Measurements from ENCODE around the gene PIK3R4.

PIK3R4 gene

DNA sequence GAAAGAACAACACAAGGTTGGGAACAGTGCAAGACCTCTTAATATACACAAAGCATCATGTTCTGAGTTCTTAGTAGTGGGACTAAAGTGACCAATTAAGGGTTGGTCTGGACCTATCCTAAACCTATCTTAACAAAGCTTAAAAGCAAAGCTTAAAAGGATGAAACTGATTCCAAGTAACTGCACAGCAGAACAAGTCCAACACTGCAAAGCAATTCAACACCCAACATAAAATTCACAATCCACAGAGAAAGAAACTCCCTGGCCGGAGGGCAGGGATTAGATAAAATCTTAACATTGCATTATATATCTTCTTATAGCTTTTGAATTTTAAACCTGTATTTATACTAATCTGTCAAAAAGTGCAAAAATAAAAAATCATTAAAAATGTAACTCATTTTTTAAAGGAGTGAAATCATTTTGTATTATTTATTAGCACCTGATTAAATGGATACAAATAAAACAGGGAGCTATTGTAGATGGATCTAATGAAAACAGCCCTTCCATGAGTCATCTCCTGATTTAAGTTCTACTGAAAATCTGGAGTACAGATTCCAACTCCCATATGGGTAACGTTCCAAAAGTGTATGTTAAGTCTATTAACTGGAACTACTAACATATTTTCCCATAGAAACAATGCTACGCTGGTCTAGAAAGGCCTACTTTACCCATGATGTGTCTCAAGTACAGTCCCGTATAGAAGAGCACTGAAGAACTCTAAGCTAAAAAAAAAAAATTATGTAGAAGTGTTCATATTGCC lies 34.9 kb downstream of the PIK3R4 start:
- Mint-ChIP-seq H3K27ac (peak overlapping the region in 2 of 3 experiments; percentile 21 to 52), H3K36me3 (ENCODE audit: low read depth) (peaks cover 54% of the 10 kb centered on the region), H3K9me3 (no peaks in the 10 kb centered on the region), H3K4me1 (no peaks in the 10 kb centered on the region), H3K27me3 (ENCODE audit: low read depth) (no peaks in the 10 kb centered on the region), H3K4me3 (no peak overlapping the region)
- TF ChIP-seq, protein P1, sequence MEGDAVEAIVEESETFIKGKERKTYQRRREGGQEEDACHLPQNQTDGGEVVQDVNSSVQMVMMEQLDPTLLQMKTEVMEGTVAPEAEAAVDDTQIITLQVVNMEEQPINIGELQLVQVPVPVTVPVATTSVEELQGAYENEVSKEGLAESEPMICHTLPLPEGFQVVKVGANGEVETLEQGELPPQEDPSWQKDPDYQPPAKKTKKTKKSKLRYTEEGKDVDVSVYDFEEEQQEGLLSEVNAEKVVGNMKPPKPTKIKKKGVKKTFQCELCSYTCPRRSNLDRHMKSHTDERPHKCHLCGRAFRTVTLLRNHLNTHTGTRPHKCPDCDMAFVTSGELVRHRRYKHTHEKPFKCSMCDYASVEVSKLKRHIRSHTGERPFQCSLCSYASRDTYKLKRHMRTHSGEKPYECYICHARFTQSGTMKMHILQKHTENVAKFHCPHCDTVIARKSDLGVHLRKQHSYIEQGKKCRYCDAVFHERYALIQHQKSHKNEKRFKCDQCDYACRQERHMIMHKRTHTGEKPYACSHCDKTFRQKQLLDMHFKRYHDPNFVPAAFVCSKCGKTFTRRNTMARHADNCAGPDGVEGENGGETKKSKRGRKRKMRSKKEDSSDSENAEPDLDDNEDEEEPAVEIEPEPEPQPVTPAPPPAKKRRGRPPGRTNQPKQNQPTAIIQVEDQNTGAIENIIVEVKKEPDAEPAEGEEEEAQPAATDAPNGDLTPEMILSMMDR (IDR thresholded peaks at IDR 0.05; ENCODE audit: unreplicated experiment in 3 of 3) = no peak

DNA sequence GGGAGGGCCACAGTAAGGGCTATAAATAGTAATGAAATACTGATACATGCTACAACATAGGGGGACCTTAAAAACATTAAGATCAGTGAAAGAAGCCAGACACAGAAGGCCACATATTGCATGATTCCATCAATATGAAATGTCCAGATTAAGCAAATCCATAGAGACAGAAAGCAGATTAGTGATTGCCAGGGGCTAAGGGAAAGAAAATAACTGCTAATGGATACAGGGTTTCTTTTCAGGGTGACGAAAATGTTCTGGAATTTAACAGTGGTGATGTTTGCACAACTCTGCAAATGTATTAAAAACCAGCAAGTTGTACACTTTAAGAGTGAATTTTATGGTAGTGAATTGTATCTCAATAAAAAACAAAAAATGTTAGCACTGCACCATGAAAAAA lies 37.0 kb downstream of the PIK3R4 start:
- TF ChIP-seq, protein P1 (IDR thresholded peaks at IDR 0.05; ENCODE audit: unreplicated experiment in 3 of 3) = no peak
- Mint-ChIP-seq H3K27ac (no peak overlapping the region), H3K4me1 (no peaks in the 10 kb centered on the region), H3K4me3 (no peak overlapping the region), H3K36me3 (ENCODE audit: low read depth) (peaks cover 50% of the 10 kb centered on the region), H3K27me3 (ENCODE audit: low read depth) (no peaks in the 10 kb centered on the region), H3K9me3 (no peaks in the 10 kb centered on the region)

DNA sequence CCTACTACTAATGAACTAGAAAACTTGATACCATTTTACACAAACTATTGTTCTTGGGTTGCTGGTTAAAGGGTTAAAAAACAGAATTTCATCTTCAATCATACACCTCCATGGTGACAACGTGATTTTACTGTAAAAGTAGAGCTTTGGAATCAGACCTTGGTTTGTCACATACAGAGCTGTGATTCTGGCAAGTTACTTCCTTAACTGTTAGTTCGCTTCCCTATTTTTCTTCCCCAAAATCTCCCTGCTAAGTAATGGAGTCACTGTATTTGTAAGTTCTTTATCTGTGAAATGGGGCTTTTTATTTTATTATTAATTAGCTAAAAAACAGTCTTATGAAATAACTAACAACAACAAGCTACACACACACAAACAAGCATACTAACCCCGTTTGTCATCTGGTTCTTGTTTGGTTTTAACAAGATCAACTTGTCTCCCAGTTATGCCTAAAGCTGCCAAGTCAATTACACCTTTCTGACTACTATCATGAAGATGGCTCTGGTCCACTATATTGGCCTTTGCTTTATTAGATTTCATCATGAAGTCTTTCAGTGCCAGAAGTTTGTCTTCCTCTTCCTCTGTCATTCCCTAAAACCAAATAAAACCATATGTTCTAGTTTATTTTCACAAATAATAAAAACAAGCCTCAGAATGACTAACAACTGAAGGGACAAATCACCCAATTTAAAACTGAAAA lies 38.6 kb downstream of the PIK3R4 start:
- Mint-ChIP-seq H3K9me3 (no peaks in the 10 kb centered on the region), H3K36me3 (ENCODE audit: low read depth) (peaks cover 49% of the 10 kb centered on the region), H3K27me3 (ENCODE audit: low read depth) (no peaks in the 10 kb centered on the region), H3K4me1 (no peaks in the 10 kb centered on the region), H3K4me3 (no peak overlapping the region), H3K27ac (no peak overlapping the region)
- TF ChIP-seq, protein P1 (IDR thresholded peaks at IDR 0.05; ENCODE audit: unreplicated experiment in 3 of 3) = no peak

DNA sequence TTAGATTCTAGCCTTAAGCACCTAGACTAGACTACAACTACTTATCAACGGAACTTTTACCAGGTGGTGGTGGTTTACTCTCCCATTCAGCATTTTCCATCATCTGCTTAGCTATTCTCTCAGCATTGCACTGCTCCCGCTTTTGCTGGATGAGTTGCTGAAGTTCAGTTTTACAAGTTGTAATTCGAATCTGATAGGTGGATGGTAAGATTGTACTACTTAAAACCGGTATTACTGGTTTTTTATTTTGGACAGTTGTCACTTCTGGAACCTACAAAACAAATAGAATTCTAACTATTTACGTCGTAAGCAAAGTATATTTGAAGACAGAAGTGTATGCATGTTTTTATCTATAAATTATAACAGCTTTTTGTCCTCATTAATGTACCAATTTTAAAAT lies 41.1 kb downstream of the PIK3R4 start:
- H3K4me3 Mint-ChIP-seq = no peak overlapping the region
- H3K9me3 Mint-ChIP-seq = no peaks in the 10 kb centered on the region
- H3K27me3 Mint-ChIP-seq (ENCODE audit: low read depth) = no peaks in the 10 kb centered on the region
- H3K36me3 Mint-ChIP-seq (ENCODE audit: low read depth) = peaks cover 53% of the 10 kb centered on the region
- no peak overlapping the region for H3K27ac Mint-ChIP-seq
- TF ChIP-seq, protein P1 (IDR thresholded peaks at IDR 0.05; ENCODE audit: unreplicated experiment in 3 of 3) = no peak
- no peaks in the 10 kb centered on the region for H3K4me1 Mint-ChIP-seq

DNA sequence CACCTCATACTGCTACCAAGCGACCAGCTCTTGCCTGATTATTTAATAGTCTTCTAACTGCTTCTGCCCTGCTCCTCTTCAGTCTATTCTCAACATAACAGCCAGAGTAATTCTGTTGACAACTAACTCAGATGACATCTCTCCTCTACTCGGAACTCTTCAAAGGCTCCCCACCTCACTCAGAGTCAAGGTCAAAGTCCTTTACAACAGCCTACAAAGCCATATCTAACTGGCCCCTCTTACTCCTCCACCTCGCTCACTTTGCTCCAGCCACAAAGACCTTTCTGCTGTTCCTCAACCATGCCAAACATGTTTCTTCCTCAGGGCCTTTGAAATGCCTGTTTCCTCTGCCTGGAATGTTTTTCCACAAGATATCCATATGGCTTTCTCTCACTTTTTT lies 43.6 kb downstream of the PIK3R4 start:
- Mint-ChIP-seq H3K4me1 (no peaks in the 10 kb centered on the region), H3K27ac (no peak overlapping the region), H3K4me3 (no peak overlapping the region), H3K9me3 (no peaks in the 10 kb centered on the region), H3K36me3 (ENCODE audit: low read depth) (peaks cover 63% of the 10 kb centered on the region), H3K27me3 (ENCODE audit: low read depth) (no peaks in the 10 kb centered on the region)
- TF ChIP-seq, protein P1 (IDR thresholded peaks at IDR 0.05; ENCODE audit: unreplicated experiment in 3 of 3) = no peak
